Panc1 (cell line): ENCODE results near the gene SIM2.

Experiments
- POLR2AphosphoS5 ChIP-seq: IDR thresholded peaks from 2 replicates; pipeline ENCODE4 v1.6.1; 2012; ENCODE audit warnings: mild to moderate bottlenecking, low read depth, low read length, moderate library complexity
- SIN3A ChIP-seq: IDR thresholded peaks from 2 replicates; pipeline ENCODE4 v1.6.1; 2012; ENCODE audit warnings: low read depth, mild to moderate bottlenecking, low read length, moderate library complexity, borderline replicate concordance; ENCODE audit not compliant: insufficient read depth
- TCF7L2 ChIP-seq: IDR thresholded peaks from 2 replicates; pipeline ENCODE4 v1.6.1; 2011; ENCODE audit warnings: mild to moderate bottlenecking, low read depth, low read length, inconsistent platforms
- TF ChIP-seq, protein P1 (sequence below): fragments of 450-650 bp; IDR thresholded peaks from 2 replicates; pipeline ENCODE4 v1.5.1; 2017; ENCODE audit warnings: mild to moderate bottlenecking
- TF ChIP-seq, protein P2 (sequence below), 2 experiments: IDR thresholded peaks; 2 replicates each; pipeline ENCODE4 v1.6.1; 2011 to 2012; ENCODE audit warnings: low read depth in 2 of 2, control low read depth in 1 of 2, low read length in 1 of 2, mild to moderate bottlenecking in 1 of 2, moderate library complexity in 1 of 2; ENCODE audit not compliant: insufficient read depth in 1 of 2

DNA sequence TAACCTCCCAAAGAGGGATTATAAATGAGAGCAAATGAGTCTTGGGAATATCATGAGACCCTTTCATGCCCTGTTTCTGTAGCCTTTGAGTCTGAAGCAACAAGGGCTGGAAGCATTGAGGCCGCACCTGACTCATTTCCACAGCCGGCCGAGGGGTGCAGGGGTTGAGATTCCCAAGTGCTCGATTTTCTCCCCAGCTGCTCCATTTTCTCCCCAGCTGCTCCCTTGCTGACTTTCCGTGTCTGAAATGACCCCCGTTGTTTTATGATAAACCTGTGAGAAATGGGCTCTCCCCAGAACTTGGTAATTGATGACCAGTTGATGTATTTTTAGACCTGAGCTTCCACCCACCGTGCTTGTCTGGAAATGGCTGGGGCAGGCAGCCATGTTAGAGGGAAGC is 22.9 kb downstream of the SIM2 start:
- TF ChIP-seq POLR2AphosphoS5 (no peak), SIN3A (no peak), TCF7L2 (no peak)
- TF ChIP-seq, protein P1, sequence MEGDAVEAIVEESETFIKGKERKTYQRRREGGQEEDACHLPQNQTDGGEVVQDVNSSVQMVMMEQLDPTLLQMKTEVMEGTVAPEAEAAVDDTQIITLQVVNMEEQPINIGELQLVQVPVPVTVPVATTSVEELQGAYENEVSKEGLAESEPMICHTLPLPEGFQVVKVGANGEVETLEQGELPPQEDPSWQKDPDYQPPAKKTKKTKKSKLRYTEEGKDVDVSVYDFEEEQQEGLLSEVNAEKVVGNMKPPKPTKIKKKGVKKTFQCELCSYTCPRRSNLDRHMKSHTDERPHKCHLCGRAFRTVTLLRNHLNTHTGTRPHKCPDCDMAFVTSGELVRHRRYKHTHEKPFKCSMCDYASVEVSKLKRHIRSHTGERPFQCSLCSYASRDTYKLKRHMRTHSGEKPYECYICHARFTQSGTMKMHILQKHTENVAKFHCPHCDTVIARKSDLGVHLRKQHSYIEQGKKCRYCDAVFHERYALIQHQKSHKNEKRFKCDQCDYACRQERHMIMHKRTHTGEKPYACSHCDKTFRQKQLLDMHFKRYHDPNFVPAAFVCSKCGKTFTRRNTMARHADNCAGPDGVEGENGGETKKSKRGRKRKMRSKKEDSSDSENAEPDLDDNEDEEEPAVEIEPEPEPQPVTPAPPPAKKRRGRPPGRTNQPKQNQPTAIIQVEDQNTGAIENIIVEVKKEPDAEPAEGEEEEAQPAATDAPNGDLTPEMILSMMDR: no peak
- TF ChIP-seq, protein P2, sequence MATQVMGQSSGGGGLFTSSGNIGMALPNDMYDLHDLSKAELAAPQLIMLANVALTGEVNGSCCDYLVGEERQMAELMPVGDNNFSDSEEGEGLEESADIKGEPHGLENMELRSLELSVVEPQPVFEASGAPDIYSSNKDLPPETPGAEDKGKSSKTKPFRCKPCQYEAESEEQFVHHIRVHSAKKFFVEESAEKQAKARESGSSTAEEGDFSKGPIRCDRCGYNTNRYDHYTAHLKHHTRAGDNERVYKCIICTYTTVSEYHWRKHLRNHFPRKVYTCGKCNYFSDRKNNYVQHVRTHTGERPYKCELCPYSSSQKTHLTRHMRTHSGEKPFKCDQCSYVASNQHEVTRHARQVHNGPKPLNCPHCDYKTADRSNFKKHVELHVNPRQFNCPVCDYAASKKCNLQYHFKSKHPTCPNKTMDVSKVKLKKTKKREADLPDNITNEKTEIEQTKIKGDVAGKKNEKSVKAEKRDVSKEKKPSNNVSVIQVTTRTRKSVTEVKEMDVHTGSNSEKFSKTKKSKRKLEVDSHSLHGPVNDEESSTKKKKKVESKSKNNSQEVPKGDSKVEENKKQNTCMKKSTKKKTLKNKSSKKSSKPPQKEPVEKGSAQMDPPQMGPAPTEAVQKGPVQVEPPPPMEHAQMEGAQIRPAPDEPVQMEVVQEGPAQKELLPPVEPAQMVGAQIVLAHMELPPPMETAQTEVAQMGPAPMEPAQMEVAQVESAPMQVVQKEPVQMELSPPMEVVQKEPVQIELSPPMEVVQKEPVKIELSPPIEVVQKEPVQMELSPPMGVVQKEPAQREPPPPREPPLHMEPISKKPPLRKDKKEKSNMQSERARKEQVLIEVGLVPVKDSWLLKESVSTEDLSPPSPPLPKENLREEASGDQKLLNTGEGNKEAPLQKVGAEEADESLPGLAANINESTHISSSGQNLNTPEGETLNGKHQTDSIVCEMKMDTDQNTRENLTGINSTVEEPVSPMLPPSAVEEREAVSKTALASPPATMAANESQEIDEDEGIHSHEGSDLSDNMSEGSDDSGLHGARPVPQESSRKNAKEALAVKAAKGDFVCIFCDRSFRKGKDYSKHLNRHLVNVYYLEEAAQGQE (IDR thresholded peaks at IDR 0.05; ENCODE audit: insufficient read depth in 1 of 2, low read depth in 2 of 2, low read length in 1 of 2): no peak
